H9 (cell line): Measurements from ENCODE around the gene SCP2D1. TPM values are rescaled to one million over a fixed set of nuclear protein-coding genes. Genes with fewer than 3 reads are reported as not detected.

Experiments used
- DNase-seq: peaks from one replicate; pipeline ENCODE4 v3.0.0-alpha.2; 2017
- H2AFZ ChIP-seq: one replicate; pipeline ENCODE4 v1.6.1; 2013; ENCODE audit warnings: mild to moderate bottlenecking, low read length, control low read depth, moderate library complexity
- H2AK5ac ChIP-seq: 2 replicates; pipeline ENCODE4 v1.6.1; 2013; ENCODE audit warnings: low read length, control low read depth, mixed read lengths; ENCODE audit not compliant: insufficient read length
- H2BK120ac ChIP-seq: one replicate; pipeline ENCODE4 v1.6.1; 2013; ENCODE audit warnings: low read depth, mild to moderate bottlenecking, low read length, control low read depth, inconsistent platforms; ENCODE audit not compliant: poor library complexity, severe bottlenecking
- H2BK12ac ChIP-seq: 2 replicates; pipeline ENCODE4 v1.6.1; 2013; ENCODE audit warnings: low read length, control low read depth, mixed read lengths, low read depth; ENCODE audit not compliant: insufficient read length
- H2BK15ac ChIP-seq: 2 replicates; pipeline ENCODE4 v1.6.1; 2013; ENCODE audit warnings: low read depth, low read length, control low read depth
- H2BK20ac ChIP-seq: one replicate; pipeline ENCODE4 v1.6.1; 2013; ENCODE audit warnings: low read depth, mild to moderate bottlenecking, low read length, control low read depth, inconsistent platforms; ENCODE audit not compliant: poor library complexity, severe bottlenecking
- H2BK5ac ChIP-seq: 2 replicates; pipeline ENCODE4 v1.6.1; 2013; ENCODE audit warnings: low read length, control low read depth, mixed read lengths; ENCODE audit not compliant: insufficient read length
- H3K14ac ChIP-seq: 2 replicates; pipeline ENCODE4 v1.6.1; 2013; ENCODE audit warnings: low read length, control low read depth; ENCODE audit not compliant: insufficient read depth
- H3K18ac ChIP-seq: 2 replicates; pipeline ENCODE4 v1.6.1; 2013; ENCODE audit warnings: low read depth, mild to moderate bottlenecking, mixed read lengths, low read length, control low read depth; ENCODE audit not compliant: insufficient read length
- H3K23ac ChIP-seq: 2 replicates; pipeline ENCODE4 v1.6.1; 2013; ENCODE audit warnings: low read length, control low read depth, mixed read lengths, low read depth; ENCODE audit not compliant: insufficient read length
- H3K23me2 ChIP-seq: 2 replicates; pipeline ENCODE4 v1.6.1; 2013; ENCODE audit warnings: low read depth, mild to moderate bottlenecking, mixed read lengths, low read length, control low read depth; ENCODE audit not compliant: insufficient read length, poor library complexity, severe bottlenecking
- H3K27ac ChIP-seq: 2 replicates; pipeline ENCODE4 v1.5.1; 2013; ENCODE audit warnings: low read length, control low read depth, mixed read lengths, low read depth; ENCODE audit not compliant: insufficient read length
- H3K27me3 ChIP-seq: 2 replicates; pipeline ENCODE4 v1.6.1; 2013; ENCODE audit warnings: low read length, control low read depth, inconsistent platforms; ENCODE audit not compliant: insufficient read depth
- H3K4ac ChIP-seq: 2 replicates; pipeline ENCODE4 v1.6.1; 2013; ENCODE audit warnings: low read depth, mild to moderate bottlenecking, control low read depth, inconsistent platforms, low read length, moderate library complexity
- H3K4me1 ChIP-seq: 2 replicates; pipeline ENCODE4 v1.6.1; 2013; ENCODE audit warnings: low read length, control low read depth, inconsistent platforms; ENCODE audit not compliant: insufficient read depth
- H3K4me2 ChIP-seq: 2 replicates; pipeline ENCODE4 v1.6.1; 2013; ENCODE audit warnings: low read length, control low read depth, mixed read lengths; ENCODE audit not compliant: insufficient read length, insufficient read depth
- H3K56ac ChIP-seq: 2 replicates; pipeline ENCODE4 v1.6.1; 2013; ENCODE audit warnings: low read depth, mild to moderate bottlenecking, mixed read lengths, low read length, control low read depth; ENCODE audit not compliant: insufficient read length
- H3K79me1 ChIP-seq: 2 replicates; pipeline ENCODE4 v1.6.1; 2013; ENCODE audit warnings: low read depth, mild to moderate bottlenecking, moderate library complexity, low read length, control low read depth, inconsistent platforms; ENCODE audit not compliant: insufficient read depth, poor library complexity, severe bottlenecking
- H3K79me2 ChIP-seq: 2 replicates; pipeline ENCODE4 v1.6.1; 2013; ENCODE audit warnings: low read length, control low read depth, inconsistent platforms; ENCODE audit not compliant: insufficient read depth
- H3K9ac ChIP-seq: 2 replicates; pipeline ENCODE4 v1.6.1; 2013; ENCODE audit warnings: low read length, control low read depth, mixed read lengths; ENCODE audit not compliant: insufficient read length; ENCODE audit errors: extremely low read depth
- H3K9me3 ChIP-seq: one replicate; pipeline ENCODE4 v1.6.1; 2013; ENCODE audit warnings: low read depth, low read length, inconsistent platforms; ENCODE audit not compliant: control insufficient read depth
- H3T11ph ChIP-seq: one replicate; pipeline ENCODE4 v1.6.1; 2013; ENCODE audit warnings: mild to moderate bottlenecking, low read length, control low read depth, inconsistent platforms
- H4K20me1 ChIP-seq: one replicate; pipeline ENCODE4 v1.6.1; 2013; ENCODE audit not compliant: control insufficient read depth, insufficient read length, insufficient read depth
- H4K5ac ChIP-seq: 2 replicates; pipeline ENCODE4 v1.6.1; 2013; ENCODE audit warnings: low read depth, mild to moderate bottlenecking, mixed read lengths, low read length, control low read depth; ENCODE audit not compliant: insufficient read length
- H4K8ac ChIP-seq: replicated peaks from 2 replicates; pipeline ENCODE4 v1.6.1; 2013; ENCODE audit warnings: low read length, control low read depth, mixed read lengths, low read depth; ENCODE audit not compliant: insufficient read length
- H4K91ac ChIP-seq: 2 replicates; pipeline ENCODE4 v1.6.1; 2013; ENCODE audit warnings: low read depth, mild to moderate bottlenecking, moderate library complexity, mixed read lengths, low read length, control low read depth; ENCODE audit not compliant: insufficient read length
- H3K27ac Mint-ChIP-seq, 3 experiments: 2 replicates in 2 of 3; 3 replicates in 1 of 3; pipeline ENCODE4 v1.8.0; 2020 to 2021; ENCODE audit warnings: mixed read lengths in 3 of 3, mild to moderate bottlenecking in 1 of 3, moderate library complexity in 1 of 3
- H3K27me3 Mint-ChIP-seq: 2 replicates; pipeline ENCODE4 v1.8.0; 2021; ENCODE audit warnings: low read depth, mild to moderate bottlenecking, moderate library complexity, mixed read lengths
- H3K36me3 Mint-ChIP-seq, 3 experiments: 2 replicates in 2 of 3; 3 replicates in 1 of 3; pipeline ENCODE4 v1.8.0; 2020 to 2021; ENCODE audit warnings: low read depth in 3 of 3, mixed read lengths in 3 of 3; ENCODE audit not compliant: insufficient read depth in 1 of 3
- H3K4me1 Mint-ChIP-seq, 2 experiments: 2 replicates each; pipeline ENCODE4 v1.8.0; 2020; ENCODE audit warnings: mixed read lengths in 2 of 2
- H3K4me3 Mint-ChIP-seq, 2 experiments: 2 replicates in 1 of 2; 3 replicates in 1 of 2; pipeline ENCODE4 v1.8.0; 2020 to 2021; ENCODE audit warnings: mild to moderate bottlenecking in 2 of 2, mixed read lengths in 2 of 2, moderate library complexity in 1 of 2
- H3K9me3 Mint-ChIP-seq, 2 experiments: 2 replicates in 1 of 2; 3 replicates in 1 of 2; pipeline ENCODE4 v1.8.0; 2020; ENCODE audit warnings: mild to moderate bottlenecking in 2 of 2, mixed read lengths in 2 of 2, moderate library complexity in 1 of 2
- CTCF ChIP-seq: fragments of 200-600 bp; sonication (generic); conservative IDR thresholded peaks from 3 replicates; pipeline ENCODE4 v1.8.0; 2021; ENCODE audit warnings: antibody characterized with exemption, mild to moderate bottlenecking
- WGBS: extraction: QIAGEN DNeasy Blood & Tissue Kit; methylation state at CpG from one replicate; pipeline ENCODE4 v1.1.7; 2013; ENCODE audit warnings: missing lambda C conversion rate, low lambda C conversion rate, mixed read lengths; ENCODE audit not compliant: insufficient read length; ENCODE audit errors: extremely low coverage; 5-methylcytosine and 5-hydroxymethylcytosine counted together
- total RNA-seq: library from RNA; stranded (reverse); gene quantifications from 2 replicates; pipeline ENCODE4 v1.2.1, GENCODE V29; 2021

SCP2D1 gene
- total RNA-seq, 1 experiment from 2014 or later: not detected

GRCh38 chr20:18773566-18773965, 40.0 kb upstream of the SCP2D1 start:
- Histone ChIP-seq H4K91ac (no peak overlapping the region), H3K23ac (no peak overlapping the region), H2BK5ac (no peak overlapping the region), H3K79me1 (no peaks in the 10 kb centered on the region), H2AK5ac (no peak overlapping the region), H3K18ac (no peak overlapping the region), H3K23me2 (no peaks in the 10 kb centered on the region), H3K9me3 (no peaks in the 10 kb centered on the region), H4K20me1 (no peaks in the 10 kb centered on the region), H2BK15ac (no peak overlapping the region), H2AFZ (no peak overlapping the region), H4K8ac (no peak overlapping the region), H3K27me3 (no peaks in the 10 kb centered on the region), H3K4me1 (no peaks in the 10 kb centered on the region), H3T11ph (no peak overlapping the region), H3K56ac (no peak overlapping the region), H2BK12ac (no peak overlapping the region), H3K79me2 (no peaks in the 10 kb centered on the region), H2BK20ac (no peak overlapping the region), H3K14ac (no peak overlapping the region), H3K4ac (no peak overlapping the region), H3K27ac (no peak overlapping the region), H4K5ac (no peak overlapping the region), H3K4me2 (no peak overlapping the region), H3K9ac (no peak overlapping the region), H2BK120ac (no peak overlapping the region)
- DNase-seq: no peak
- no peak for TF ChIP-seq CTCF
- H3K4me3 Mint-ChIP-seq: no peak overlapping the region
- no CpG with 5 or more reads among the region's 1 CpG for WGBS
- H3K27ac Mint-ChIP-seq: peak overlapping the region in 1 of 3 experiments; percentile 44; a peak in 1 of 7 replicates
- no peaks in the 10 kb centered on the region for H3K36me3 Mint-ChIP-seq
- H3K4me1 Mint-ChIP-seq: peaks cover 0 to 3% of the 10 kb centered on the region in 2 experiments; a peak in 1 of 4 replicates
- no peaks in the 10 kb centered on the region; a peak in 1 of 5 replicates for H3K9me3 Mint-ChIP-seq
- no peaks in the 10 kb centered on the region; the same call in none of the 2 replicates for H3K27me3 Mint-ChIP-seq
